Measurements from ENCODE around the gene PTPN14. TPM values are rescaled to one million over a fixed set of nuclear protein-coding genes. Genes with fewer than 3 reads are reported as not detected.

Gene PTPN14
- total RNA-seq, 1 experiment from 2014 or later: 76.4 TPM

DNA sequence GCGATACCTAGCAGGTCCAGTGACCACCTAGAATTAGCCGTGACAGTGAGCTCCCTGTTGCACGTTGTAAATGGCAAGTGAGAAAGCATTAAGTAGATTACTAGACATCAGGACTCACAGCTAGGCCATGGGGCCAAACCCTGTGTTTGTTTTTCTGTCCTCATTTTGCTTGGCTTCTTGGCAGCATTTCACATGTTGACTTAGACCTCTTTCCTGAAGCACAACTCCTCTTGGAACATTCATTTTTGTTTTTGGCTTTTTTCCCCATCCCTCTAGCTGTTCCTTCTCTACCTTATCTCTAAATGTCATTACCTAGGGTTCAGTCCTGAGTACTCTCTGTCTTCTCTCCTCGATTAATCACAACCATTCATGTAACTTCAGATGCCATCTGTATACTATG, 16.9 kb upstream of the PTPN14 start:
- Histone ChIP-seq H2BK12ac (ENCODE audit: insufficient read length, low read depth, low read length) (no peak overlapping the region), H3K18ac (ENCODE audit: insufficient read length, low read depth, low read length) (no peak overlapping the region), H3K4me2 (ENCODE audit: insufficient read depth, insufficient read length, low read length) (no peak overlapping the region), H2BK15ac (ENCODE audit: low read depth, low read length) (no peak overlapping the region), H3K27me3 (ENCODE audit: insufficient read depth, low read length) (no peaks in the 10 kb centered on the region), H3K4ac (ENCODE audit: low read depth, low read length) (no peak overlapping the region), H3K79me1 (ENCODE audit: insufficient read depth, low read depth, low read length, poor library complexity, severe bottlenecking) (no peaks in the 10 kb centered on the region), H3K79me2 (ENCODE audit: insufficient read depth, low read length) (no peaks in the 10 kb centered on the region), H2BK5ac (ENCODE audit: insufficient read length, low read length) (no peak overlapping the region), H4K5ac (ENCODE audit: insufficient read length, low read depth, low read length) (no peak overlapping the region), H4K8ac (replicated peaks; ENCODE audit: insufficient read length, low read depth, low read length) (no peak overlapping the region), H2BK120ac (ENCODE audit: low read depth, low read length, poor library complexity, severe bottlenecking) (no peak overlapping the region), H3K9me3 (ENCODE audit: control insufficient read depth, low read depth, low read length) (no peaks in the 10 kb centered on the region), H3K14ac (ENCODE audit: insufficient read depth, low read length) (no peak overlapping the region), H2AFZ (ENCODE audit: low read length) (no peak overlapping the region), H3K9ac (ENCODE audit: extremely low read depth, insufficient read length, low read length) (no peak overlapping the region), H2BK20ac (ENCODE audit: low read depth, low read length, poor library complexity, severe bottlenecking) (no peak overlapping the region), H3K23ac (ENCODE audit: insufficient read length, low read depth, low read length) (no peak overlapping the region), H3K23me2 (ENCODE audit: insufficient read length, low read depth, low read length, poor library complexity, severe bottlenecking) (no peaks in the 10 kb centered on the region), H4K91ac (ENCODE audit: insufficient read length, low read depth, low read length) (no peak overlapping the region), H3K4me1 (ENCODE audit: insufficient read depth, low read length) (no peaks in the 10 kb centered on the region), H3K27ac (ENCODE audit: insufficient read length, low read depth, low read length) (no peak overlapping the region), H3T11ph (ENCODE audit: low read length) (no peak overlapping the region), H2AK5ac (ENCODE audit: insufficient read length, low read length) (no peak overlapping the region), H4K20me1 (ENCODE audit: control insufficient read depth, insufficient read depth, insufficient read length) (no peaks in the 10 kb centered on the region), H3K56ac (ENCODE audit: insufficient read length, low read depth, low read length) (no peak overlapping the region)
- H3K27ac Mint-ChIP-seq: no peak overlapping the region
- DNase-seq: no peak
- no peaks in the 10 kb centered on the region for H3K27me3 Mint-ChIP-seq (ENCODE audit: low read depth)
- H3K9me3 Mint-ChIP-seq: no peaks in the 10 kb centered on the region
- H3K4me1 Mint-ChIP-seq: no peaks in the 10 kb centered on the region
- H3K36me3 Mint-ChIP-seq (ENCODE audit: insufficient read depth in 1 of 3, low read depth in 3 of 3): no peaks in the 10 kb centered on the region
- no peak for TF ChIP-seq CTCF (conservative IDR thresholded peaks at IDR 0.05)
- H3K4me3 Mint-ChIP-seq: no peak overlapping the region
- no CpG with 5 or more reads among the region's 4 CpGs for WGBS (ENCODE audit: extremely low coverage, insufficient read length, low lambda C conversion rate)
